ENCODE results near the gene INSYN2A.

DNA sequence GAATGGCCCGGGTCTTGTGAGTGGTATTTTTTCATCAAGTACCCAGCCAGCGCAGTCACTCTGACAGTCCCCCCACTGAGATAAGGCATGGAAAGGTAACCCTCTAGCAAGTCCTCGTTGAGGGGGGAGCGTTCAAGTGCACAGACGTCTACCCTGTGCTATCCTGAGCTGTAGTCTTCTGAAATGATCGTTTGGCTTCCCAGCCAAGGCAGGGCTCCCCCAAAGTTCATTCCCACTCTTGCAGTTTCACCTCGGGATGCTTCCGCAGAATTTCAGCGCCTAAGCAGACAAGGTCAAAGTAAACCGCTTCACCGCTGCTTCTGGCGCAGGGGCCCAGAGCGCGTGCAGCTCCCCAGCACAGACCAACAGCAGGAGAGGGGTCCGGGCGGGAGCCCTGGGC lies 1.8 kb downstream of the INSYN2A start:
- TF ChIP-seq, protein P1, sequence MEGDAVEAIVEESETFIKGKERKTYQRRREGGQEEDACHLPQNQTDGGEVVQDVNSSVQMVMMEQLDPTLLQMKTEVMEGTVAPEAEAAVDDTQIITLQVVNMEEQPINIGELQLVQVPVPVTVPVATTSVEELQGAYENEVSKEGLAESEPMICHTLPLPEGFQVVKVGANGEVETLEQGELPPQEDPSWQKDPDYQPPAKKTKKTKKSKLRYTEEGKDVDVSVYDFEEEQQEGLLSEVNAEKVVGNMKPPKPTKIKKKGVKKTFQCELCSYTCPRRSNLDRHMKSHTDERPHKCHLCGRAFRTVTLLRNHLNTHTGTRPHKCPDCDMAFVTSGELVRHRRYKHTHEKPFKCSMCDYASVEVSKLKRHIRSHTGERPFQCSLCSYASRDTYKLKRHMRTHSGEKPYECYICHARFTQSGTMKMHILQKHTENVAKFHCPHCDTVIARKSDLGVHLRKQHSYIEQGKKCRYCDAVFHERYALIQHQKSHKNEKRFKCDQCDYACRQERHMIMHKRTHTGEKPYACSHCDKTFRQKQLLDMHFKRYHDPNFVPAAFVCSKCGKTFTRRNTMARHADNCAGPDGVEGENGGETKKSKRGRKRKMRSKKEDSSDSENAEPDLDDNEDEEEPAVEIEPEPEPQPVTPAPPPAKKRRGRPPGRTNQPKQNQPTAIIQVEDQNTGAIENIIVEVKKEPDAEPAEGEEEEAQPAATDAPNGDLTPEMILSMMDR (conservative IDR thresholded peaks at IDR 0.05): no peak
- TF ChIP-seq ZFX (IDR thresholded peaks at IDR 0.05): no peak

Measured in C4-2B (cell line).